Measurements from ENCODE around the gene COBL. TPM values are rescaled to one million over a fixed set of nuclear protein-coding genes. Genes with fewer than 3 reads are reported as not detected.

Gene COBL
- total and polyA plus RNA-seq, 2 experiments from 2014 or later: 0.07 to 0.69 TPM

DNA sequence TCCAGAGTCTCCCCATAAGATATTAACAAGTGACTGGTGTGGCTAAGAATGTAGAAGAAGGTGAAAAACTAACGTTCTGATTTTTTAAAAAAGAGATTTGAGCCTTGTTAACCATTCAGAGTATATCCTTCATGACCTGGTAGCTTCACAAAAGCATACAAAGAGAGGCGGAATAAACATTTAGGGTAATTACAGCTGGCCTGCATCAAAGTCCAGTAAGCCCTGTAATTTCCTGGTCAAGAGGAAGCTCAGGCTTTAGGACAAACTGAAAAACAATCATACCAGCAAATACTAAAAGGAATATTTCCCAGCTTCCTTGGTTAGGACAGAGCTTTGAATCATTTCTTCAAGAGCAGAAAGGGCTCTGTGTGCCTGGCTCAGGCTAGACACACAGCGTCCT lies 165.2 kb downstream of the COBL start:
- peaks cover 5% of the 10 kb centered on the region for H3K27me3 ChIP-seq
- H3K4me3 ChIP-seq: no peak overlapping the region
- no peak for DNase-seq (ENCODE audit: low read depth in 1 of 2, low spot score in 1 of 2)
- TF ChIP-seq CTCF (IDR thresholded peaks at IDR 0.05; ENCODE audit: low read depth, low read length): no peak
- H3K36me3 ChIP-seq: no peaks in the 10 kb centered on the region
- H3K4me1 ChIP-seq (ENCODE audit: low read depth): no peaks in the 10 kb centered on the region
- H3K27ac ChIP-seq: no peak overlapping the region
- H3K9me3 ChIP-seq (ENCODE audit: low read depth): no peaks in the 10 kb centered on the region

- H3K4me1 ChIP-seq (ENCODE audit: low read depth): no peaks in the 10 kb centered on the region
- TF ChIP-seq CTCF (IDR thresholded peaks at IDR 0.05; ENCODE audit: low read depth, low read length): no peak
- H3K27ac ChIP-seq: no peak overlapping the region
- peaks cover 5% of the 10 kb centered on the region for H3K27me3 ChIP-seq
- DNase-seq (ENCODE audit: low read depth in 1 of 2, low spot score in 1 of 2): no peak
- no peak overlapping the region for H3K4me3 ChIP-seq
- no peaks in the 10 kb centered on the region for H3K36me3 ChIP-seq
- H3K9me3 ChIP-seq (ENCODE audit: low read depth): no peaks in the 10 kb centered on the region
These were observed 166.4 kb downstream of the COBL start for GRCh38 chr7:51150193-51150592.

GRCh38 chr7:51148216-51148615 lies 168.4 kb downstream of the COBL start:
- no peak for DNase-seq (ENCODE audit: low read depth in 1 of 2, low spot score in 1 of 2)
- TF ChIP-seq CTCF (IDR thresholded peaks at IDR 0.05; ENCODE audit: low read depth, low read length): no peak
- Histone ChIP-seq H3K4me3 (no peak overlapping the region), H3K27me3 (no peaks in the 10 kb centered on the region), H3K36me3 (no peaks in the 10 kb centered on the region), H3K4me1 (ENCODE audit: low read depth) (no peaks in the 10 kb centered on the region), H3K27ac (no peak overlapping the region), H3K9me3 (ENCODE audit: low read depth) (no peaks in the 10 kb centered on the region)

DNA sequence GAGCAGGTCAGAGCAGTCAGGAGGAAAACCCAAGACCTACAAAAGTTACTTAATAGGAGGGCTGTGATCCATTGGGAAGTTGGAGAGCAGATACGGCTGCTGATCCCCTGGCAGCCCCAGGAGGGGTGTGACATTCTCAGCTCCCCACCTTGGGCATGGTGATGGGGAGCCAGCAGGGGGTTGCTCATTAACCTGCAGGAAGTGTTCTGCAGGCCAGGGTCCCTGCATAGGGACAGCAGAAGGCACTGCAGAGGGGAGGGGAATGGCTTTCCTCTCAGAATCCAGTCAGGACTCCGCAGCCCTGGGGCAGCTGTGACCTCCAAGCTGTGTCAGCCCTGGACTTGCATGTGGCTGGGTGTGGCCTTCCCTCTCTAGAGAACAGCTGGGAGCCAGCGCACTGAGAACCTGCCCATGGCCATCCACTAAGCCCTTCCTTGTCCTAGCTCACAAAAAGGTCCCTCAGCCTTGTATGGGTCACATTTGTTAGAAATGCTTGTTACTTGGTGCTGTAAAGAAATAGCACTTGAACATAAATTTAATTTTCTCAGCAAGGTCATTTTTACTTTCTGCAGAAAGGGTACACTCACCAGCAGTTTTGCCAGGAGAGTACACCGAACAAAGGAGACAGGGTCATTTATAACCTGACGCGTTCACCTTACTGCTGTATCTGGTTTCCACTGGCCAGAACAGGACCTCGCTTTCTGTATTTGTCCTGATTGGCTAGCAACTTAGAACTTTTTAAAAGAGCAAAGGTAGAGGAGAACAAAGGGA lies 169.6 kb downstream of the COBL start:
- Histone ChIP-seq H3K27ac (no peak overlapping the region), H3K4me1 (ENCODE audit: low read depth) (no peaks in the 10 kb centered on the region), H3K9me3 (ENCODE audit: low read depth) (no peaks in the 10 kb centered on the region), H3K27me3 (no peaks in the 10 kb centered on the region), H3K36me3 (no peaks in the 10 kb centered on the region), H3K4me3 (no peak overlapping the region)
- no peak for DNase-seq (ENCODE audit: low read depth in 1 of 2, low spot score in 1 of 2)
- TF ChIP-seq CTCF (IDR thresholded peaks at IDR 0.05; ENCODE audit: low read depth, low read length): no peak

DNA sequence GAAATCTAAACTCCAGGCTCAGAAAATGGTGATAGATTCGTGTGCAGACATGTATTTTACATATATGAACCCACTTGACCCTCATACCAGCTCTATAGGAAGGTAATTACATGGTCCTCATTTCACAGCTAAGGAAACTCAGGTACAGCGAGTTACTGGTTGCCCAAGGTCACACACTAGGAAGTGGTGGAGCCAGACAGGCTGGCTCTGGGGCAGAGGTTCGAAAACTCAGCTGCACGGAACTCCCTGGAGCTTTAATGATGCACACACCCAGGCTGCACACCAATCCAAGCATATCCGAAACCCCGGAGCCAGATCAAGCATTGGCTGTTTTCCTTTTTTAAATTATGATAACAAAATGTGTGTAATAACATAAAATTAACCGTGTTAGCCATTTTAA lies 172.4 kb downstream of the COBL start:
- no peaks in the 10 kb centered on the region for H3K36me3 ChIP-seq
- H3K4me1 ChIP-seq (ENCODE audit: low read depth): peaks cover 19% of the 10 kb centered on the region
- no peaks in the 10 kb centered on the region for H3K27me3 ChIP-seq
- TF ChIP-seq CTCF (IDR thresholded peaks at IDR 0.05; ENCODE audit: low read depth, low read length): no peak
- no peak overlapping the region for H3K27ac ChIP-seq
- no peaks in the 10 kb centered on the region for H3K9me3 ChIP-seq (ENCODE audit: low read depth)
- no peak for DNase-seq (ENCODE audit: low read depth in 1 of 2, low spot score in 1 of 2)
- no peak overlapping the region for H3K4me3 ChIP-seq
